Breast epithelium (tissue), 4 donors: ENCODE results near the gene PRPSAP1. TPM values are rescaled to one million over a fixed set of nuclear protein-coding genes. Genes with fewer than 3 reads are reported as not detected.
A peak's percentile ranks its signal among the peaks of the same experiment; 100 is the strongest.

Experiments used
- DNase-seq, 2 donors: peaks; one replicate each; pipeline ENCODE4 v3.0.0-alpha.2; 2019; ENCODE audit warnings: low spot score in 2 of 2
- H3K27ac ChIP-seq, 2 donors: fragments of 200-600 bp; sonication (generic) in 1 of 2; one replicate each; pipeline ENCODE4 v1.5.1; 2016 to 2019; ENCODE audit warnings: mild to moderate bottlenecking in 1 of 2
- H3K27me3 ChIP-seq, 2 donors: fragments of 200-600 bp; sonication (generic) in 1 of 2; one replicate each; pipeline versions ENCODE4 v1.5.1 to v1.6.0; 2017 to 2019; ENCODE audit warnings: control low read depth in 1 of 2, mild to moderate bottlenecking in 1 of 2
- H3K36me3 ChIP-seq: fragments of 200-600 bp; one replicate; pipeline ENCODE4 v1.5.1; 2019
- H3K4me1 ChIP-seq, 2 donors: fragments of 200-600 bp; sonication (generic); one replicate each; pipeline ENCODE4 v1.5.1; 2016 to 2019; ENCODE audit warnings: control low read depth in 1 of 2
- H3K4me3 ChIP-seq, 3 donors: fragments of 200-600 bp; sonication (generic); 1 replicate in 2 of 3; 2 replicates in 1 of 3; pipeline ENCODE4 v1.5.1; 2016 to 2019; ENCODE audit warnings: mild to moderate bottlenecking in 3 of 3, moderate library complexity in 2 of 3
- H3K9me3 ChIP-seq, 2 donors: fragments of 200-600 bp; sonication (generic) in 1 of 2; one replicate each; pipeline ENCODE4 v1.5.1; 2016 to 2019; ENCODE audit warnings: control low read depth in 1 of 2
- POLR2A ChIP-seq: fragments of 450-650 bp; IDR thresholded peaks from one replicate; pipeline ENCODE4 v1.6.1; 2016; ENCODE audit warnings: antibody characterized with exemption, mild to moderate bottlenecking, moderate library complexity
- POLR2AphosphoS5 ChIP-seq, 3 donors: sonication (generic); formaldehyde crosslinking; IDR thresholded peaks; one replicate each; pipeline ENCODE4 v1.6.1; 2017; ENCODE audit warnings: antibody characterized with exemption in 3 of 3
- intact Hi-C: fragments of 100-400 bp; cut with DNase I; formaldehyde crosslinking; loops from one replicate; pipeline ENCODE4 v1.15.1; 2023; ENCODE audit warnings: low total_unique reads
- total RNA-seq, 3 donors: library from RNA; depleted of rRNA; stranded (reverse); fragments of >200 nt; gene quantifications; one replicate each; pipeline ENCODE4 v1.1.0, GENCODE V29; 2016
- TF ChIP-seq, protein P1 (sequence below), 3 donors: fragments of 450-650 bp; IDR thresholded peaks; one replicate each; pipeline ENCODE4 v1.5.1; 2016 to 2017; ENCODE audit warnings: antibody characterized with exemption in 3 of 3, mild to moderate bottlenecking in 3 of 3, moderate library complexity in 3 of 3

The PRPSAP1 gene
- total RNA-seq, 3 donors from 2014 or later: 71.4 to 110 (median 78.3) TPM

DNA sequence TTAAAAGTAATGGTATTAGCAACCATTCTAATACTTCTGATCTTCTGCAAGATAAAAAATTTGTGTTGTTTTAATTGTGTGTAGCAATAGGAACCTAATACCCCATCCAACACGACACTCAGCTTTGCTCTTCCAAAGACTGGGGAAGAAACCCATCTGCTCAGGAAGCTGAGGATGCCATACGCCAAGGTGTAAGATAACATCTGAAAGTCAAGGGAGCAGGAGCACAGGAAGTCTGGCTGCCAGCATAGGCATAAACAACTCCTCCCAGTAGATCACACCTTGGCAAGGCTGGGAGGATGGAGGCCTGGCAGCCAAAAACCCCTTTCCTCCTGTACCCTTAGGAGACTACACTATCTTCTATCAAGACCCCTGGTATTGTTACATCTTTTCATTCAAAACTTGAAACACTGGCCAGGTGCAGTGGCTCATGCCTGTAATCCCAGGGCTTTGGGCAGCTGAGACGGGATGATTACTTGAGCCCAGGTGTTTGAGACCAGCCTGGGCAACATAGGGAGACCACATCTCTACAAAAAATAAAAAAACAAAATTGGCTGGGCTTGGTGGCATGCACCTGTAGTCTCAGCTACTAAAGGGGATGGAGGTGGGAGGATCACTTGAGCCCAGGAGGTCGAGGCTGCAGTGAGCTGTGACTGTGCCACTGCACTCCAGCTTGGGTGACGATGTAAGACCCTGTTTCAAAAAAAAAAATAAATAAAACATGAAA lies 25.0 kb upstream of the PRPSAP1 start:
- no peak for DNase-seq
- Histone ChIP-seq H3K27me3 (no peaks in the 10 kb centered on the region), H3K9me3 (no peaks in the 10 kb centered on the region), H3K4me1 (peaks cover 7 to 11% of the 10 kb centered on the region in 2 donors), H3K27ac (peak overlapping the region; percentile 38 to 50), H3K36me3 (no peaks in the 10 kb centered on the region), H3K4me3 (no peak overlapping the region)
- intact Hi-C loops: no loop called here
- TF ChIP-seq POLR2A (no peak), POLR2AphosphoS5 (IDR thresholded peaks at IDR 0.05) (no peak)
- TF ChIP-seq, protein P1, sequence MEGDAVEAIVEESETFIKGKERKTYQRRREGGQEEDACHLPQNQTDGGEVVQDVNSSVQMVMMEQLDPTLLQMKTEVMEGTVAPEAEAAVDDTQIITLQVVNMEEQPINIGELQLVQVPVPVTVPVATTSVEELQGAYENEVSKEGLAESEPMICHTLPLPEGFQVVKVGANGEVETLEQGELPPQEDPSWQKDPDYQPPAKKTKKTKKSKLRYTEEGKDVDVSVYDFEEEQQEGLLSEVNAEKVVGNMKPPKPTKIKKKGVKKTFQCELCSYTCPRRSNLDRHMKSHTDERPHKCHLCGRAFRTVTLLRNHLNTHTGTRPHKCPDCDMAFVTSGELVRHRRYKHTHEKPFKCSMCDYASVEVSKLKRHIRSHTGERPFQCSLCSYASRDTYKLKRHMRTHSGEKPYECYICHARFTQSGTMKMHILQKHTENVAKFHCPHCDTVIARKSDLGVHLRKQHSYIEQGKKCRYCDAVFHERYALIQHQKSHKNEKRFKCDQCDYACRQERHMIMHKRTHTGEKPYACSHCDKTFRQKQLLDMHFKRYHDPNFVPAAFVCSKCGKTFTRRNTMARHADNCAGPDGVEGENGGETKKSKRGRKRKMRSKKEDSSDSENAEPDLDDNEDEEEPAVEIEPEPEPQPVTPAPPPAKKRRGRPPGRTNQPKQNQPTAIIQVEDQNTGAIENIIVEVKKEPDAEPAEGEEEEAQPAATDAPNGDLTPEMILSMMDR (IDR thresholded peaks at IDR 0.05): no peak

DNA sequence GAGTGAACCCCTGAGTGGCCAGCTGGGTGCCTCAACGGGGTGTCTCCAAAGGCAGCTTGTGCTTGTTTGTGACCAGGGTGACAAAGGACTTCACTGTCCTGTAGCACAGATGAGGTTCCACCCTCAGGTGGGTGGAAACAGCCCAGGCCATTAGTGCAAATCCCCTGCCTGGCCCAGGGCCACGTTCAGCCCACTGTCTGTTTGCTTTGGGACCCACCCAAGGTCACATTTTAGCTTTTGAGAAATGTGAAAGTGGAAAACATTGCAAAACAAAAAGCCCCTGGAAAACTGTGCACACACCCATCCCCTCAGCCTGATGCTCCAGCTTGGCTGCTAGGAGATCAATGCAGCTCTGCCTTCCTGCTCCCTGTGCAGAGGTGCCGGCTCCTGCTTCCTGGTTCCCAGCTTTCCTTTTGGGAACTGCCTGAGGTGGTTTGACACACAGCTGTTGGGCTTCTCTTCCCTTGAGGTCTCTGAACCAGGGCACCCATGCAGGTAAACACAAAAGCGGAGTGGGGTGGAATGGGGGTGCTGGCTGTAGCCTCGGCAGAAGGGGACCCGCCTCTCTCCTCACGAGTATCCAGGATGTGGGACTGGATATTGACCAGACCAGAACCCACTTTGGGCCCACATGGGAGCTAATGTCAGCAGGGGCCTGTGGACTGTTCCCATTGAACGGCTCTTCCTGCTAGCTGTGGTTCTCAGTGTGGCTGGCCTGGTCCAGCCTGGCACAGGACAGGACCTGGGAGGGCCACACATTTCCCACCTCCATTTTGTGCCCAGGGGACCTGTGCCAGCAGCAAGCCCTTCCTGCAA lies 22.8 kb upstream of the PRPSAP1 start:
- no peak for DNase-seq
- intact Hi-C loops: no loop called here
- Histone ChIP-seq H3K4me1 (peaks cover 0 to 7% of the 10 kb centered on the region in 2 donors), H3K36me3 (no peaks in the 10 kb centered on the region), H3K27ac (peak overlapping the region; percentile 48 to 56), H3K4me3 (no peak overlapping the region), H3K27me3 (no peaks in the 10 kb centered on the region), H3K9me3 (no peaks in the 10 kb centered on the region)
- TF ChIP-seq, protein P1 (IDR thresholded peaks at IDR 0.05): no peak
- TF ChIP-seq POLR2A: no peak
- TF ChIP-seq POLR2AphosphoS5 (IDR thresholded peaks at IDR 0.05): no peak

DNA sequence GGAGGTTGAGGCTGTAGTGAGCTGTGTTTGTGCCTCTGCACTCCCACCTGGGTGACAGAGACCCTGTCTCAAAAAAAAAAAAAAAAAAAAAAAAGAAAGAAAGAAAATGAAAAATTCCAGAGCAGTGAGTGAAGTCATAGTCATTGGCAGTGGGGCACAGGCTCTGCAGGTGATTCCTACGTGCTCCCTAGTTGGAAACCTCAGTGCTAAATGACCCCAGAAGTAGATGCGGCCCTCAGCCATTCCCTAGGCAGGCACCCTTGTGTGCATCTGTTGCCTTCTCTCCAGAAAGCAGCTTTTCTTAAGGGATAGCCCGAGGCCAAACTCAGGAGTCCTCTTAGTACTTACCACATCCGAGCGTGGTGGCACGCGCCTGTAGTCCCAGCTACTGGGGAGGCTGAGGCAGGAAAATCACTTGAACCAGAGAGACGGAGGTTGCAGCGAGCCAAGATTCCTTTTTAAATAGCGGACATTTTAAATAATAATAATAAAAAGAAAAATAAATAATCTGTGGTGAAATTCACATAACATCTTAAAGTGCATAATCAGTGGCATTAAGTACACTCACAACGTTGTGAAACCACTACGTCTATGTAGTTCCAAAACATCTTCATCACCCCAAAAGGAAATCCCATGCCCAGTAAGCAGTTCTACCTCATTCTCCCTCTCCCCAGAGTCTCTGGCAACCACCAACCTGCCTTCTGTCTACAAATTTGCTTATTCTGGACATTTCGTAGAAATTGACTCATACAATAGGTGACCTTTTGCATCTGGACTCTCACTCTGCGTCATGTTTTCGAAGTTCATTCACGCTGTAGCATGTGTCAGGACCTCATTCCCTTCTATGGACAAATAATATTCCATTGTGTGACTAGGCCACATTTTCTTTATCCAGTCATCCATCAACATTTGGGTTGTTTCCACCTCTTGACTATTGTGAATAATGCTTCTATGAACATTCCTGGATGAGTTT lies 18.2 kb upstream of the PRPSAP1 start:
- TF ChIP-seq POLR2A: no peak
- TF ChIP-seq, protein P1 (IDR thresholded peaks at IDR 0.05): no peak
- TF ChIP-seq POLR2AphosphoS5 (IDR thresholded peaks at IDR 0.05): no peak
- H3K4me3 ChIP-seq: no peak overlapping the region
- no peak for DNase-seq

DNA sequence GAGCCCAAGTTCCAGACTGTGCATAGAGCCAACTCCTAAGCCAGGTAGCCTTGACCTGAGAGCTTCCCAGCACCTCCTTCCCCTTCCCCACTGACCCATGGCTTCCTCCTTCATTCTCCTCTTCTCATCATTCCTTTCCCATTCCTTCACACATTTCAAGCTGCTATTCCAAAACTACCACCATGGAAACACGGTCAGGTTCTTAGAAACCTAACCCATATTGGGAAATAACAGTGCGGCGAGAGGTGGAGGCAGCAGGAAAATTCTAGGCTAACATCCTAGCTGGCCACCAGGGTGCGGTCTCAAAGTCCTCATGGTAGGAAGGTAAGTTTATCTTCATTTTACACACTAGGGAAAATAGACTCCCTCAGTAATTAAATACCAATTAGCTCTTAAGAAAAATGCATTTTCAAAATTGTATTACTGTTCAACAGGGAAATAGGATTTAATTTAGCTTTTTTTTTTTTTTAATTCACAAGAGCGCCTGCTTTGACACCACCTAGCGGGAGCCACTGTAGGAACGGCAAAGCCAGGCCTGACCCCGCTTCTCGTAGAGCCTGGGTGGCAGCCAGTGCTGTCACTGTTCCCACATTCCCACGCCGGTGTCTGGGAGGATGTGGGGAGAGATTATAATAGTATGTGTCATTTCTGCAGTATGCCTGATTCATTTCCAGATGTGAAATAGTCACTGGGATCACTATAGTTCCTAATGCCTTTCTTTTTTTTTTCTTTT lies 16.7 kb upstream of the PRPSAP1 start:
- DNase-seq: peak in 1 of 2 donors; percentile 87
- Histone ChIP-seq H3K27me3 (no peaks in the 10 kb centered on the region), H3K9me3 (no peaks in the 10 kb centered on the region), H3K36me3 (no peaks in the 10 kb centered on the region), H3K27ac (peak overlapping the region; percentile 70 to 81), H3K4me1 (peaks cover 0 to 6% of the 10 kb centered on the region in 2 donors), H3K4me3 (no peak overlapping the region)
- TF ChIP-seq, protein P1 (IDR thresholded peaks at IDR 0.05): peak; percentile 47 to 60 (median 57)
- TF ChIP-seq POLR2AphosphoS5 (IDR thresholded peaks at IDR 0.05): peak; percentile 31 to 72 (median 46)
- no peak for TF ChIP-seq POLR2A
- intact Hi-C loops: no loop called here

More for the DNA sequence above, 18.2 kb upstream of the PRPSAP1 start:
- Histone ChIP-seq H3K36me3 (no peaks in the 10 kb centered on the region), H3K27ac (peak overlapping the region; percentile 57 to 61), H3K27me3 (no peaks in the 10 kb centered on the region), H3K9me3 (no peaks in the 10 kb centered on the region), H3K4me1 (peaks cover 0 to 13% of the 10 kb centered on the region in 2 donors)
- intact Hi-C loops: no loop called here
